GM12892 (cell line): ENCODE data around the gene PURB.
A peak's percentile ranks its signal among the peaks of the same experiment; 100 is the strongest.

Experiments used
- DNase-seq: peaks from one replicate; pipeline ENCODE4 v3.0.0; 2011; ENCODE audit not compliant: insufficient read length
- FAIRE-seq: peaks from 2 replicates; lab custom pipeline; 2011; peaks lifted over from hg19 to GRCh38; lab: Jason Lieb, UNC
- POLR2A ChIP-seq: IDR thresholded peaks from 2 replicates; pipeline ENCODE4 v1.6.1; 2011; ENCODE audit warnings: low read depth, low read length, control low read depth
- POLR2AphosphoS5 ChIP-seq: IDR thresholded peaks from 2 replicates; pipeline ENCODE4 v1.6.1; 2011; ENCODE audit warnings: low read depth, low read length, control low read depth
- TAF1 ChIP-seq: IDR thresholded peaks from 2 replicates; pipeline ENCODE4 v1.6.1; 2011; ENCODE audit warnings: low read depth, mild to moderate bottlenecking, control low read depth, low read length, borderline replicate concordance

Gene PURB

GRCh38 chr7:44909596-44910389 is 24.5 kb upstream of the PURB start:
- TF ChIP-seq POLR2A (no peak), POLR2AphosphoS5 (no peak), TAF1 (no peak)
- FAIRE-seq, result no peak
- no peak for DNase-seq

GRCh38 chr7:44906965-44907364 is 21.6 kb upstream of the PURB start:
- TF ChIP-seq TAF1, result no peak
- TF ChIP-seq POLR2A, result no peak
- no peak for FAIRE-seq
- DNase-seq, result no peak

DNA sequence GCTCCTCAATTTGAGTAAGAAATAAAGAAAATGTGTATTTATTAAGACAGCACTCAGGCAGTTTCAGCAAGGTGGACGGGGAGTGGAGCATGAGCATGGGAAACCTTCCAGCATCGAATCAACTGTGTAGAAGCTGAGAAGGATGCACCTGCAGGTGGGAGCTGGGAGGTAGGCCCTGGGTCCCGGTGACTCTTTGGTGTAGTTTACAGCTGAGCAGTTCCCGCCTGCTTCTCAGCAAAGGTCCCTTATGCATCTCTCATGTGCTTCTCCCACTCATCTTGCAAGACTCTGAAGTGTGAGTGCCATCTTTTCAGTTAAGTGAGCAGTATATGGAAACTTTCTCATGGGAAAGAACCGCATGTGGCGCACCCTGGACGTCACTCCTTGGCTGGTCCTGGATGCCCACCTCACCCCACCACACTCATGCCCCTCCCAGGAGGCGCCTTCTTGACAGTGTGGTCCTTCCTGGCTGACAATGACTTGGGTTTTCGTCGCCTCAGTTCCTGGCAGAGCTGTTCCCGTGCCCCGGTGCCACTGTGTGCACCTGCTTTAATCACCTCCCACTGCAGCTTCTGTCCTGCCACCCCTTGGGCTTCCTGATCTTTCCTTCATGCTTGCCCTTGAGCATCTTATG is 19.8 kb upstream of the PURB start:
- no peak for TF ChIP-seq TAF1
- no peak for TF ChIP-seq POLR2A
- no peak for TF ChIP-seq POLR2AphosphoS5
- DNase-seq, result no peak
- FAIRE-seq, result no peak

DNA sequence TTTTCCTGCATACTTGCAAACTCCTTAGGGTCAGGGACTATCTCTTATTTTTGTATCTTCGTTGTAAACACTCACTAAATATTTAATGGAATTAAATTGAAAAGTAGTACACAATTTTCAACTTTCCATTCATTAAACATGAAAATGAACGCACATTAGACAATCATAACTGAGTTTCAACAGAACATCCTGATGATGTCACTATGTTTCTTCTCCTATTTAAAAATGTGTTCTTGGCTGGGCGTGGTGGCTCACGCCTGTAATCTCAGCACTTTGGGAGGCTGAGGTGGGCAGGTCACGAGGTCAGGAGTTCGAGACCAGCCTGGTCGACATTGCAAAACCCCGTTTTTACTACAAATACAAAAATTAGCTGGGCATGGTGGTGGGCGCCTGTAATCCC is 14.1 kb upstream of the PURB start:
- DNase-seq, result no peak
- TF ChIP-seq TAF1, result no peak
- no peak for TF ChIP-seq POLR2AphosphoS5
- TF ChIP-seq POLR2A, result no peak
- no peak for FAIRE-seq

GRCh38 chr7:44898039-44898438 is 12.7 kb upstream of the PURB start:
- FAIRE-seq (no peak), DNase-seq (no peak)
- no peak for TF ChIP-seq TAF1
- TF ChIP-seq POLR2AphosphoS5, result no peak
- TF ChIP-seq POLR2A, result no peak

DNA sequence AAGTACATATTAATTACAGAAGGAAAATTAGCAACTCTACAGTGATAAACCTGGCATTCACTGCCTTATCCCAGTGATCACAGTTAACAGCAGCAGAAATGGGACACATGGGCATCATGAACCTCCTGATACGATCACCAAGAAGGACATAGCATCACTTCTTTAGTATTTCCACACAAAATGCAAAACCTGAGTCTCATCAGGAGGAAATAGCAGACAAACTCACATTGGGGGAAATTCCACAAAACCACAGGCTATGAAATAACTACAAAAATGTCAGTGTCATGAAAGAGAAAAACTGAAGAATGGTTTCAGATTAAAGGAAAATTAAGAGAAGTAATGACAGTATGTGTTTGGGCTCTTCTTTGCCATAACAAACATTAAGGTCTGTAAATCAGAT is 12.0 kb upstream of the PURB start:
- TF ChIP-seq TAF1, result no peak
- DNase-seq (no peak), FAIRE-seq (no peak)

- FAIRE-seq (no peak), DNase-seq (no peak)
- TF ChIP-seq POLR2AphosphoS5 (no peak), TAF1 (no peak), POLR2A (no peak)
These were observed 9.7 kb upstream of the PURB start for GRCh38 chr7:44894888-44895580.

DNA sequence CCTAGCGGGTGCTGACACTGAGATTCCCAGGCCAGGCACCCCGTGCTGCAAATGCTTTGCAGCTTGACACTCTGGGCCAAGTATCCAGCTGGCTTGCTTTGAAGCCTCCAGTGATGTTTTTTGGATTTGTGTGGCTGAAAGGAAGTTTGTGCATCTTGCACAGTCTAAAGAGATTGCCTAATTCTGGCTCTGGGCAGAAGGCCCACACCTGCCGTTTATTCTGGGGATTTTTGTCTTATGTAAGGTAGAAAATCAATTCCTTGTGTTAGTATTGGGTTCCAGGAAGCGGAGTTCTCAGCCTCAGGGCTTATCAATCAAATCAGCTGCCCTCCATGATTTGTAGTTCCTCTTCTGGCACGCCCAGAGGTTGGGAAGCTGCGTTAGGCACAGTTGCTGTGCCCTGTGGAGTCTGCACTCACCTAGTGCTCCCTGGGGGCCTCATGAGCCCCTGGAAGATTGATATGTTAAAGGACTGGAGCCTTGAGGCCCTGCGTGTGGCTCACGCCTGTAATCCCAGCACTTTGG is 8.4 kb upstream of the PURB start:
- FAIRE-seq (no peak), DNase-seq (no peak)
- TF ChIP-seq POLR2A (no peak), TAF1 (no peak), POLR2AphosphoS5 (no peak)

DNA sequence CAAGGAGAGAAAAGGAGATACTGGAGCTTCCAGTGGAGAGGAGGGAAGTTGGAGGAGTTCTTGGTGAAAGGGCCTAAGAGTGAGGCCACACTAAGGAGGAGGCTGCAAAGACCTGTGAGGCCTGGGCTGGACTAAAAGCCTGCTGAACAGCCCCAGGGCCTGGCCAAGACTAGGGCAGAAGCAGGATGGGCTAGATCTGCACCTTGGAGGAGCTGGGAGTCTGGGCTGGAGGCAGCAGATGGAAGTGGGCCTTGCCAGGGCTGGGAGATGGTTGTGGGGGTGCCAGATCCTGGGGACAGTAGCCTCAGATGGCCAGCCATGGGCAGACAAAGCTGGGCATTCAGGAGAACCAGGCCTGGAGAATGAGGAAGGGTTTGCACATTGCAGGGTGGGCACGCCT is 6.5 kb upstream of the PURB start:
- no peak for DNase-seq
- no peak for FAIRE-seq
- TF ChIP-seq POLR2A (no peak), TAF1 (no peak), POLR2AphosphoS5 (no peak)

DNA sequence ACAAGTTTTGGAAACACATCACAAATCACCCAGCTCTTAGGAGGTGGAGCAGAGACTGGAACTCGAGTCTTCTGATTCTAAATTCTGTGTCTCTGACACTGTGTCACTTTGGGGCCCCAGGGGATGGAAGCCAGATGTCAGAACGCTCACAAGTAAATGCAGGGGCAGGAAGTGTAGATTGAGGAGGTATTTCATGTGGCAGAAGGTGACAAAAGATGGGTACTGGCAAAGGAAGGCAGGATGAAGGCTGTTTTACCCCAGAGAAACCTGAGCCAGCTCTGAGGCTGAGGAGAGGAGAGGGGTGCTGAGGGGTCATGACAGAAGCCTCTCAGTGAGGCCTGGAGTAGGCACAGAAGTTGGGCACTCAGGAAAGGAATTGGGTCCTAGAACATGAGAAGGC is 6.0 kb upstream of the PURB start:
- no peak for TF ChIP-seq POLR2AphosphoS5
- no peak for TF ChIP-seq POLR2A
- TF ChIP-seq TAF1, result no peak
- FAIRE-seq, result no peak
- DNase-seq, result no peak

DNA sequence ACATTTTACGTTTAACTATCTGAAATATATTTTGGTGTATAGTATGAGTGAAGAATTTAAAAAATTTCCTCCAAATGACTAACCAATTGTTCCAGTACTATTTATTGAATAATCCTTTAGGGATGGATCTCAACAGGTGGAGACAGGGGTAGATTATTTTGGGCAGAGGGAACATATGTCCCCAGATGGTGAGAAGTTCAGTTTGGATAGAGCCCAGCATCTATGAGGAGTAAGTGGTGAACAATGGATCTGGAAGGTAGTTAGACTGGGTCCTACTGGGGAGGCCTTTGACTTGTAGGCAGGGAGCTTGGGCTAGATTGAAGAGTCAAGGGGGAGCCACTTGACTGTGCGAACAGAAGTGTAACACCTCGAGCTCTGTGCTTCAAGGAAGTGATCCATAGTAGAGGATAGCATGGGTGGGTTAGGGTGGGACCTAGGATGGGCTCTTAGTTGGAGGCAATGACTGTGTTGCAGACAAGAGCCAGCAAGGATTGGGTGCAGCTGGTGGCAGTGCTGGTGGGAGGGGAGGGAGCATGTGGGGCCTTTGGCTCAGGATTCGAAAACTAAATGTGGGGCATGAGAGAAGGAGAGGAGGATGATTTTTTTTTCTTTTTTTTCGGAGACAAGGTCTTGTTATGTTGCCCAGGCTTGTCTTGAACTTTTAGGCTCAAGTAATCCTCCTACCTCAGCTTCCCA is 3.9 kb upstream of the PURB start:
- TF ChIP-seq POLR2AphosphoS5 (no peak), POLR2A (no peak), TAF1 (no peak)
- no peak for DNase-seq
- FAIRE-seq, result no peak

- TF ChIP-seq TAF1, result no peak
- TF ChIP-seq POLR2A, result no peak
- TF ChIP-seq POLR2AphosphoS5, result no peak
- no peak for DNase-seq
- FAIRE-seq, result peak; percentile 40
These were observed 2.0 kb upstream of the PURB start for GRCh38 chr7:44887293-44887692.
